GM18502 (cell line): ENCODE results near the gene TNRC18.
"Not testable (repeated sequence)": the region's sequence is repeated elsewhere in the genome, so short reads cannot be mapped to it uniquely, and the experiment has no call there.

Experiments used
- ATAC-seq: cut with Tn5 transposase; IDR thresholded peaks from one replicate; pipeline ENCODE4 v1.9.1; 2021; ENCODE audit warnings: mild to moderate bottlenecking; ENCODE audit not compliant: unreplicated experiment, poor library complexity

Gene TNRC18

DNA sequence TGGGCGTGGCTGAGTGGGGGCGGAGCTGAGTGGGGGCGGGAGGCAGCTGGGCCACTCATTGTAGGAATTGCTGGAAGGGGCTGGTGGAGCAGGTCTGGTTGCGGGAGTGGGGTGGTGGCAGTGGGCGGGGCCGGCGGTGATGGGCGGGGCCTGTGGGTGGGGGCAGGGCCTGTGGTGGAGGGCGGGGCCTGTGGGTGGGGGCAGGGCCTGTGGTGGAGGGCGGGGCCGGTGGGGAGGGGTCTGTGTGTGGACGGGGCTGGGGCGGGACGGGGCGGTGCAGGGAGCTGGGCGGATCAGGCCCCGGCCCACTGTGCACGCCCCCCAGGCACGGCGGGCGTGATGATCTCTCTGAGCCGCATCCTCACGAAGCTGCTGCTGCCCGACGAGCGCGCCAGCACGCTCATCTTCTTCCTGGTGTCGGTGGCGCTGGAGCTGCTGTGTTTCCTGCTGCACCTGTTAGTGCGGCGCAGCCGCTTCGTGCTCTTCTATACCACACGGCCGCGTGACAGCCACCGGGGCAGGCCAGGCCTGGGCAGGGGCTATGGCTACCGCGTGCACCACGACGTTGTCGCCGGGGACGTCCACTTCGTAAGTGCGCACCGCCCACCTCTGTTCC lies 126.9 kb downstream of the TNRC18 start:
- ATAC-seq, result no peak

GRCh38 chr7:5296015-5296610 lies 127.5 kb downstream of the TNRC18 start:
- ATAC-seq, result no peak

DNA sequence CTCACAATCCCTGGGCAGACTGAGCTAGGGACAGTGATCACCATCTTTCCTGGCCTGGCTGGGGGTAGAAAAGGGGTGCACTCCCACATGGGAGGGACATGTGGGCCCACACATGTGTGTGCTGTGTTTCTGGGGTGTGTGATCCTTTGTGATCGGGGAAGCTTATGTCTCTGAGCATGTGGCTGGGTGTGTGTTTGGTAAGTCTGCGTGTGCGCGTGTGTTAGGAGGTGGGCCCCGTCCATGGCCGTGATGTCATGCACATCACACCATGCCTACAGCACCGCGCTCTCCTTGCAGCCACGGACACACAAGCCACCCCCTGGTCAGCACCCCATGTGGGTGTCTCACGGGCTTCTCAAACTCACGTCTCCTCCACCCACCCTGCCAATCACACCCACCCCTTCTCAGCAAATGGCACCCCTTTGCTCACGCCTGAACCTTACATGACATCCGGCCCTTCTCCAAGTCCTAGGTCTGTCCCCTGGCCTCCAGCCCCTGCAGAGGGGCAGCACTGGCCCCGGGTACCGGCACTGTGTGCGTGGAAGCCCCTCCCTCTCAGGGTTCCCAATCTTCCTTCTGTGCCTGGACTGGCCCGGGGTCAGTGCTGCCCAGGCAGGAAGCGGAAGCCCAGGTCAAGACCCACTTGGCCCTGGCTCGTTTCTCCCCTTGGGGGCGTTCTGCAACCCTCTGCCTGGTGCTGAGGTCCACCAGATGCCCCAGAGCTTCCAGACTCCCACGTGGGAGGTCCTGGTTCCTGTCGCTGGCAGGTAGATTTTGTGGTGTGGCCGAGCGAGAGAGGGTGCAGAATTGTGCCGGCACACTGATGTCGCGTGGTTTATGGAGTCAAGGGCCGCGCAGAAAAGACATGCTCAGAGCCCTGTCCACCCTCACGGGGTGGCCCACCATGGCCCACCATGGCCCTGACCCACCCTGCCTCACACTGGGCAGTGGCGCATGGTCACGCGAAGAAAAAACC lies 128.3 kb downstream of the TNRC18 start:
- no peak for ATAC-seq

DNA sequence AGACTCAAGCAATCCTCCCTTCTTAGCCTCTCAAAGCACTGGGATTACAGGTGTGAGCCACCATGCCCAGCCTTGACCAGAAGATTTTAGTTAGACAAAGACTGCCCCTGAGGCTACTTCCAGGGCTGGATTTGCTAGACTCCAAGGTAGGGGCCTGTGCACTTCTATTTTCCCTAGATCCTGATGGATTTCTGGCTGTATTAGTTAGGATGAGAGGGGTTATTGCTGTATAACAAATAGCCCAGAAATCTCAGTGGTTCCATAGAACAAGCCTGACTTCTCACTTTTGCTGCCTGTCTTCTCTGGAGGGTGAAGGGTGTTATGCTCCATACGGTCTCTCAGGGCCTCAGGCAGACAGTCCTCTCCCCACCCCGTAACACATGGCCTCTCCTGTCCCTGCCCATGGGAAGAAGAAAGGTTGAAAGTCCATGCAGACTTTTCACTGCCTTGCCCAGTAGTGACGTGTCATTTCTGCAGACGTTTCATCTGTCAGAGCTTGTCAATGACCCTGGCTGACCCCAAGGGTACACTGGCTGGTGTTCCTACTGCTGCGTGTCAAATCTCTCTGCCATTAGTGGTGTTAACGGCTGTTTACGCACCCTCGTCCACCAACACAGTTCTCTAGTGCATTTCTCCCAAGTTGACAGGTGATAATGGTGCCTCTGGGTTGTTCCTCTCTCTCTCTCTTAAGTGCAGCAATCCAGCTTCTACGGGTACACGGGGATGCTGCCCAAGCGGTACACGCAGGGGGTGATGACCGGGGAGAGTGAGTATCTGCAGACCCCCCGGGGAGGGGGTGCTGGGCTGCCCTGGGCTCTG lies 129.3 kb downstream of the TNRC18 start:
- no peak for ATAC-seq

- ATAC-seq, result not testable (repeated sequence)
Observed at GRCh38 chr7:5291711-5292335, 131.8 kb downstream of the TNRC18 start.

- ATAC-seq, result no peak
Observed at GRCh38 chr7:5291301-5291700, 132.3 kb downstream of the TNRC18 start.

DNA sequence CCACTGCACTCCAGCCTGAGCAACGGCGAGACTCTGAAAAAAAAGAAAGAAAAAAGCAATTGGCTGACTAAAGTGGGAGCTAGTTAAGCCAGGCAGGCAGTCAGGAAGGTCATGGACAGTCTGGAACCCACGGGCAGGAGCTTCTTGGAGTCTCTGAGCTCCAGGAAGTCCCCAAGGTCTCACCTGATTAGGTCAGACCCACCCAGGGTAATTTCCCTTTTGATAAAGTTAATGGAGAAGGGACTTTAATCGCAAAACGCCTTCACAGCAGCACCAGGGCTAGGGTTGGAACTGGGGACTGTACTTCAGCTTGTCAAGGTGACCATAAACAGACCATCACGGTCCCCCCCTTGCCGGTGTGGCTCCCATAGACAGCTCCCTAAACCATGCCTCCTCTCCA lies 134.3 kb downstream of the TNRC18 start:
- no peak for ATAC-seq

DNA sequence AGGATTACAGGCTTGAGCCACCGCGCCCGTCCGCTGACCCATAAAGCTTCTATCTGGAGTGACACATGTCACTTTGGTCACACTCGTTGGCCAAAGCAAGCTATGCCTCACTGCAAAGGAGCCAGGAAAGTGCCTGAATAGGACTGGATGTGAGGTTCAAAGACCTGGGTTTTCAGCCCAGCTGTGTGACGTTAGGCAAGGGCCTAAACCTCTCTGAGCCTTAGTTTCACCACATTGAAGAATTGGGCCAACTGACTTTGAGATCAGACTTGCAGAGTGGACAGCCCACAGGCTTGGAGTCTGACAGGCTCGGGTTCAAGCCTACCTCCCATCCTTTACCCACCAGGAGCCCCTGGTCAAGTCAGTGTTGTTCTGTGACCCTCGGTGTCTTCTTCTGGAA lies 135.1 kb downstream of the TNRC18 start:
- ATAC-seq, result not testable (repeated sequence)

DNA sequence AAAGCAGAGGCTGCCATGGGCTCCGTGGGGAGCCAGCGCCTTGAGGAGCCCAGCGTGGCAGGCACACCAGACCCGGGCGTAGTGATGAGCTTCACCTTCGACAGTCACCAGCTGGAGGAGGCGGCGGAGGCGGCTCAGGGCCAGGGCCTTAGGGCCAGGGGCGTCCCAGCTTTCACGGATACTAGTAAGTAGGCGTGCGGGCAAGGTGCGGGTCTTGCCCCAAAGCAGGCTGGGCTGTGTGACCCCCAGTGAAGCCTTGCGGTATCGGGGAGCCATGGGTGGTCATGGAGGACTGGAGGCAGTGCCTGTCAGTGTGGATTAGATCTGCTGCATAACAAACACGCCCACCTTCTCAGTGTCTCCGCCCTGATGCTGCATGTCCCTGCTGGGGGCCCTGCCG lies 135.8 kb downstream of the TNRC18 start:
- ATAC-seq, result no peak

- not testable (repeated sequence) for ATAC-seq
Observed at GRCh38 chr7:5287373-5287772, 136.3 kb downstream of the TNRC18 start.

DNA sequence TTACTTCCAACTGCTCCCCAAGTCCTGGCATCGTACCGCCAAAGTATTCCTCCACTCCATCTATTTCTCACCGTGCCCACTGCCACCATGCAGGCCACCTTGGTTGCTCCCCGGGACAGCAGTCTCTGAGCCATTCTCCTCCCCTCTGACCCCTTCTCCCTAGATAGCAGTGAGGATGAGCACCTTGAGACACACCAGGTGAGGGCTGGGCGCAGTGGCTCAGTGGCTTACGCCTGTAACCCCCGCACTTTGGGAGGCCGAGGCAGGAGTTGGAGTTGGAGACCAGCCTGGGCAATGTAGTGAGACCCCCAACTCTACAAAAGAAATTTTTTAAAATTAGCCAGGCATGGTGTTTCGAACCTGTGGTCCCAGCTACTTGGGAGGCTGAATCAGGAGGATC lies 136.7 kb downstream of the TNRC18 start:
- ATAC-seq, result no peak

DNA sequence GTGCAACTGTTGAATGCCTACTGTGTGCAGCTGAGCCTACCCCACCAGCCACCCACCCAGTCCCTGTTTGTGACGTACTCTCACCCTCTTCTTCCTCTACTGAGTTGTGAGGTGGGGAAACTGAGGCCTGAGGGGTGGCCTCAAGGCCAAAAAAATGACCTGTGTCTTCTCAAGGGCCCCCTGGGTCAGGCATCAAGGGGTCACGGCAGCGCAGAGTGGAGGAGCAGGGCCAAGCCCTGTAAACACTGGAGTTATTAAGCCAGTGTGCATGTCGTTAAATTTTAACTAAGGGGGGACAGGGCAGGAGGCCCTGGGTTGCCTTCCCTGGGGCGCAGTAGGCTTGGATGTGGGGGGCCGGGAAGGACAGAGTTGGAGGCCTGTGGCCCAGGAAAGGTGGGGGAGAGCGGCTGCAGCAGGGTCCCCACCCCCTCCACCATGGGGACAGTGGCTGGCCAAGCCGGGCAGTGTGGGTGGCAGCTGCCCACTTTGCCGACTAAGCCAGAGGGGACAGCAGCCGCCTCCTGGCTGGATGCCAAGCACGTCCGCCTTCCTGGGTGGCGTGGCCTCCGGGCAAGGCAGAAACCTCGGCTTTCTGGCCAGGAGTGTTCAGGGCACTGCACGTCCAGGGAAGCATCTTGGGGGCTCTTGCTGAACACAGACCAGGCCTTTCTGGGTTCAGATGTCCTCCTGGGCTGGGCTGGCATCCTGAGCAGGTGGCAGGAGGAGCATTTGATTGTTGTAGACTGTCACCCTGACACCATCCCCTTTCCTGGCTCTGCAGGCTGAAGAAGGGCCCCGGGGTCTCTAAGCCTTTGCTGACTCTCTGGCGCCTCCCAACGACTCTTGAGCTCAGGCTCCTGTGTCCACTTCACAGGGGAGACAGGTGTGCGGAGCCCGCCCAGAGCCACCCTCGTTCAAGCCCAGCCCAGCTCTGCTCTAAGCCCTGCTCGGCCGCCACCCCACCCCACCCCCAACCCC lies 139.0 kb downstream of the TNRC18 start:
- no peak for ATAC-seq

DNA sequence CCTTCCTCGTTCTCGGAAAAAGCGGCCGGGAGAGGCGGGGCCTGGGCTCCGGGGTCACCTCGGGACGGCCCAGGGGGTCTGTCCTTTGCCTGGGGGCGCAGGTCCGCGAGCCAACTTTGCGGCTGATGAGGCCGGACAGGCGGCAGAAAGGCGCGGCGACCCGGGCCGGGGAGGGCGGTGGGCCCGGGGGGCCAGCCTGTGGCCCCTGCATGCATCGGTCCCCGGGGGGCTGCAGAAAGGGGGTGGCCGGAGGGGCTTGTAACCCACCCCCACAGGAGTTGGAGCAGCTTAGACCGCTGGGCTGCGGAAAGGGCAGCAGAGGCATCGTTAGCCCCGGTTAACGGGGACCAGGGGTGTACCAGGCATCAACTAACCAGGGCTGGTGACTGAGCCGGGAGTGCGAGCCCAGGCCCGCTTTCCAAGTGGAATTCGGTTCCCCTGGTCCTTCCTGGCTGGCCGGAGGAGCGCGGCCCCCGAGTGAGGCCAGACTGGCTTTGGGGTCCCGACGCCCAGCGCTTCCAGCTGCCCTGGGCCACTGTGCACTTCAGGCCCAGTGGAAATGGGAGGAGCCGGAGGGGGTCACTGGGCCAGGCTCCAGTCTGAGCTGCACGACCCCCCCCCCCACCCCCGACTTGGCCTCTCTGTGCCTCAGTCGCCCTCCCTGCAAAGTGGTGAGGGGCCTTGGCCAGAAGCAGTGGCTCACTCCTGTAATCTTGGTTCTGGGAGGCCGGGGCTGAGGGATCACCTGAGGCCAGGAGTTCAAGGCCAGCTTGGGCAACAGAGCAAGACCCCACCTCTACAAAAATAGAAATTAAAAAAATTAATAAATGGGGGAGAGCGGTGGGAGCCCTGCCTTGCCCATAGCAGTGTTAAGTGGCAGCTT lies 140.0 kb downstream of the TNRC18 start:
- ATAC-seq, result no peak

DNA sequence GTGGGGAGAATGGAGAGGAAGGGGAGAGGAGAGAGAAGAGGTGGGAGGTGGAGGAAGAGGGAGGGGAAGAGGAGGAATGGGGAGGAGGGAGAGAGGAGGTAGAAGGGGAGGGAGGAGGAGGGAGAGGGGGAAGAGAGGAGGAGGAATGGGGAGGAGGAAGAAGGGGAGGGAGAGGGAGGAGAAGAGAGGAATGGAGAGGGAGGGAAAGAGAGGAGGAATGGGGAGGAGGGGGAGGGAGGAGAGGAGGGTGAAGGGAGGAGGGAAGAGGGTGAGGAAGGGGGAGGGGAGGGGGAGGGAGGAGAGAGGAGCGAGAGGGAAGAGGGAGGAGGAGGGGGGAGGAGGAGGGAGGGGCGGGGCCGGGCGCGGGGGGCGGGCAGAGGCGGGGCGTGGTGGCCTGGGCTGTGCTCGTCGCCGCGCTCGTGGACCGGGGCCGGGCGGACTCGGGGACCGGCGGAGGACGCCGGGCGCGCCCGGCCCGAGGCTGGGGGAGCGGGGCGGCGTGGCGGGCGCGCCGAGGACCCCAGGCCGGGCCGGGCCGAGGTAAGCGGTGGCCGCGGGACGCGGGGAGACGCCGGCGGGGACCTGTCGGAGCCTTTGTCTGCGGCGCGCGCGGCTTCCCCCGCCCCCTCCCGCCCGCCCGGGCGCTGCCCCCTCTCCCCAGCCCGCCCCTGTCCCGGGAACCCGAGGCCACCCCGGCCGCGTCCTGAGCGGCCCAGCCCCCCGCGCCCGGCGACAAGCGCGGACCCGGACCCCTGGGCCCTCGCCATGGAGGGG lies 140.9 kb downstream of the TNRC18 start, which contains the start of gene SLC29A4:
Gene SLC29A4, plus strand, starts transcription at position 401 of the 774 bp plus-strand sequence. CDS start 4,874 bp downstream, outside the sequence.
- ATAC-seq, result no peak

- not testable (repeated sequence) for ATAC-seq
Observed at GRCh38 chr7:5281598-5282500, 141.8 kb downstream of the TNRC18 start.

GRCh38 chr7:5279734-5280133 lies 143.9 kb downstream of the TNRC18 start:
- no peak for ATAC-seq
